C4-2B (cell line): ENCODE results near the gene PTPRF.

ENCODE experiments used
- H3K27ac ChIP-seq: fragments of 450-650 bp; 2 replicates; pipeline ENCODE4 v1.5.1; 2017
- CTCF ChIP-seq: fragments of 450-650 bp; conservative IDR thresholded peaks from 2 replicates; pipeline ENCODE4 v1.5.1; 2017; ENCODE audit warnings: mild to moderate bottlenecking
- ZFX ChIP-seq: fragments of 450-650 bp; IDR thresholded peaks from 2 replicates; pipeline ENCODE4 v1.6.1; 2017

PTPRF gene

GRCh38 chr1:43507296-43508295 lies 23.1 kb upstream of the PTPRF start:
- H3K27ac ChIP-seq, result no peak overlapping the region
- no peak for TF ChIP-seq CTCF
- TF ChIP-seq ZFX, result no peak

- H3K27ac ChIP-seq, result peak overlapping the region; percentile 41
- TF ChIP-seq CTCF (no peak), ZFX (no peak)
Measured at GRCh38 chr1:43509007-43509739, 21.5 kb upstream of the PTPRF start.

- H3K27ac ChIP-seq, result peak overlapping the region; percentile 41
- TF ChIP-seq ZFX (no peak), CTCF (no peak)
Measured at GRCh38 chr1:43509740-43510375, 20.8 kb upstream of the PTPRF start.

GRCh38 chr1:43510621-43511020 lies 20.1 kb upstream of the PTPRF start:
- H3K27ac ChIP-seq, result no peak overlapping the region
- TF ChIP-seq CTCF (no peak), ZFX (no peak)

GRCh38 chr1:43511394-43511793 lies 19.3 kb upstream of the PTPRF start:
- TF ChIP-seq ZFX, result no peak
- TF ChIP-seq CTCF, result no peak
- H3K27ac ChIP-seq, result no peak overlapping the region

GRCh38 chr1:43512133-43512532 lies 18.6 kb upstream of the PTPRF start:
- TF ChIP-seq ZFX, result no peak
- TF ChIP-seq CTCF, result no peak
- no peak overlapping the region for H3K27ac ChIP-seq

GRCh38 chr1:43512681-43513080 lies 18.0 kb upstream of the PTPRF start:
- TF ChIP-seq ZFX (no peak), CTCF (no peak)
- H3K27ac ChIP-seq, result no peak overlapping the region
